AG09319 (cell line): ENCODE data around the gene SGK2.

Experiments used
- DNase-seq: peaks from one replicate; pipeline ENCODE4 v3.0.0-alpha.2; 2010; ENCODE audit warnings: low read depth; ENCODE audit errors: extremely low read depth
- TF ChIP-seq, protein P1 (sequence below): IDR thresholded peaks from 2 replicates; pipeline ENCODE4 v1.5.1; 2011; ENCODE audit warnings: low read depth, mild to moderate bottlenecking, inconsistent platforms, low read length, moderate library complexity

The SGK2 gene

DNA sequence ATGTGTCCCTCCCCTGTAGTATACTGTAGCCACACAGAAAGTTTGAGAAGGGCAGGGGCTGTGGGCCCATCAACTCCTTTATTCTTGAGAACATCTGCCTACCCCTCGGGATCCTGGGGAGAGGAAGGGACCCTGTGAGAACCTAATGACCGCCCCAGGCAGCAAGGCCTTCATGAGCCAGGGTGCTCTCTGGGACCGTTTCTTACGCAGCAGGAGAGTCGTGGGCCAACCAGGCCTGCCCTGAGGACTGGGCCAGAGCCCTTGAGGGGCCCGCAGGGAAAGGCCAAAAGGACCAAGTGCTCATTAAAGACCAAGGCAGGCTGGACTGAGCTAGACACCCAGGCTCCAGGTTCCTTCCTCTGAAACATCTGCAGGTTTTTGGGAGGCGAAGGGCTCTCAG, 5.2 kb downstream of the SGK2 start:
- no peak for DNase-seq
- TF ChIP-seq, protein P1, sequence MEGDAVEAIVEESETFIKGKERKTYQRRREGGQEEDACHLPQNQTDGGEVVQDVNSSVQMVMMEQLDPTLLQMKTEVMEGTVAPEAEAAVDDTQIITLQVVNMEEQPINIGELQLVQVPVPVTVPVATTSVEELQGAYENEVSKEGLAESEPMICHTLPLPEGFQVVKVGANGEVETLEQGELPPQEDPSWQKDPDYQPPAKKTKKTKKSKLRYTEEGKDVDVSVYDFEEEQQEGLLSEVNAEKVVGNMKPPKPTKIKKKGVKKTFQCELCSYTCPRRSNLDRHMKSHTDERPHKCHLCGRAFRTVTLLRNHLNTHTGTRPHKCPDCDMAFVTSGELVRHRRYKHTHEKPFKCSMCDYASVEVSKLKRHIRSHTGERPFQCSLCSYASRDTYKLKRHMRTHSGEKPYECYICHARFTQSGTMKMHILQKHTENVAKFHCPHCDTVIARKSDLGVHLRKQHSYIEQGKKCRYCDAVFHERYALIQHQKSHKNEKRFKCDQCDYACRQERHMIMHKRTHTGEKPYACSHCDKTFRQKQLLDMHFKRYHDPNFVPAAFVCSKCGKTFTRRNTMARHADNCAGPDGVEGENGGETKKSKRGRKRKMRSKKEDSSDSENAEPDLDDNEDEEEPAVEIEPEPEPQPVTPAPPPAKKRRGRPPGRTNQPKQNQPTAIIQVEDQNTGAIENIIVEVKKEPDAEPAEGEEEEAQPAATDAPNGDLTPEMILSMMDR, result no peak

DNA sequence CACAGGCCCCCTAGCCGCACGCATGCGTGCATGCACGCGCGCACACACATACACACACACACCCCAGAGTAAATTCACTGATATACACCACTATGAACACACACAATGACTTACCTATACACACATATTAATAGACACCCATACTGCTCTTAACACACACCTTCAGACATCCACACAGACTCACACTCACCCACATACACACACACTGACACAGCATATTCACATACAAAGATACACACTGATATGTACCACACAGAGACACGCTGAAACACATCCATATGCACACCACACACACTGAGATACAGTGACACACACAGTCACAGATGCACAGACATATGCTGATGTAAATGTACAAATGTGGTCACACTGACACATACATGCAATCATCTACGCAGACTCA, 5.6 kb downstream of the SGK2 start:
- TF ChIP-seq, protein P1, result no peak
- no peak for DNase-seq

DNA sequence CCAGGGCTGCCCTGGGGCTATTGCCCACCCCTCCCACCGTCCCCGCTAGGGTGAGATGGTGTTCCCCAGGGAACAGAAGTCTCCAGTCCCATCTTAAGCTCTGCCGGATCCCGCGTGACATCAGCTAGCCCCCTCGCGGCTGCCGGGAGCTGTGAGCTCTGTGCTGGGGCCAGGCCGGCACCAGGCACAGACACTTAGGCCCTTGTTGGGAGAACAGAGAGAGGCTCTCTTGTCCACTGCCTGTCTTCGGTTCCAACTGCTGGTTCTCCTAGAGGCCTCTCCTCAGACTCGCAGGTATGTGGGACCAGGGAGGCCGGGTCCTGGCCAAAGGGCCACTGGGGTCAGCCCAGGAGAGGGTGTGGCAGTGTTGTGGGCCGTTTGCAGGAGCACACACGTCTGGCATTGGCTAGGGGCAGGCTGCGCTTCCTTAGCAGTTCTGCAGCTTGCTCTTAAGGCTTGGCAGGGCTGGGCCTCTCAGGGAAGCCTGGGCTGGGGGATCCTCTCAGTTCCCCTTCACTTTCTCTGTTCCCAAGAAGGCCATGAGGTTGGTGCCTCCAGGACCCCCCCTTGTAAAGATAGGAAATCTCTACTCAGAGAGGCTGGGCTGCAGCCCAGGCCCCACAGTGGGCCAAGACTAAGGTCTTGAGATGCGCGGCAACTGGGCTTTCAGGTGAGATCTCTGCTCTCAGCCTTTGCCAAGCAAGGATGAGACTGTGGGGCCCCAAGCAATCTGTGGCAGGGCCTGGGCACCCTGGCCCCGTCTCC, 6.3 kb downstream of the SGK2 start:
- DNase-seq, result no peak
- TF ChIP-seq, protein P1, result no peak

DNA sequence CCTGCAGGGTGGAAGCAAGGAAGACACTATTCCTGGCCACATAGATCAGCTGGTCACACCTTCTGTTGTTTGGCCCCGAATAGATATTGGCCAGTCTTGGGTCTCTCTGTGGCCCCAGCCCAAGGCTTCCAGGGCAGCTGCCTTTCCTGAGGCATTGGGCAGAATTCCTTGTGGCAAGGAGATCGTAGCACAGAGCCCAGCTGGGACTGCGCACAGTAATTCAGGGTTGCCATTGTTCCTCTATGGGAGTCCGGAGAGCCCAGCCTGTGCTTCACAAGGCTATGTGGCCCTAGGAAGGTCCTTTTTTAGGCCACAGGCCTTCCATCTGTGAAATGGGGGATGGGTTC, 6.9 kb downstream of the SGK2 start:
- TF ChIP-seq, protein P1, result no peak
- no peak for DNase-seq

DNA sequence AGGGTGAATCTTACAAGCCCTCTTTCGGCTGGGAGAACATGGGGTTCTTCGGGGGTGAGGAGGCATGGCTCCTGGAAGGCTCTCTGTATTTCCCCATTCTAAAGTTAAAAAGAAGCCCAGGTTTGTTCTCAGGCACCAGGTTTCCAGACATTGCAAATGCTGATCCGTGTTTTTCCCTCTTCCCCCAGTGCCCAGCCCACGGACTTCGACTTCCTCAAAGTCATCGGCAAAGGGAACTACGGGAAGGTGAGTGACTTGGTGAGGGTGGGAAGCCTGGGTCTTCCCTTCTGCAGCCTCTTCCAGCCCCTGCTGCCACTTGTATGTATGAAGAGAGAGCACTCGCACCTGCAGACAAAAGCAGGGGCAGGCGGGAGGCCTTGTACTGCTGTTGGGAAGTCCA, 8.7 kb downstream of the SGK2 start:
- TF ChIP-seq, protein P1, result no peak

DNA sequence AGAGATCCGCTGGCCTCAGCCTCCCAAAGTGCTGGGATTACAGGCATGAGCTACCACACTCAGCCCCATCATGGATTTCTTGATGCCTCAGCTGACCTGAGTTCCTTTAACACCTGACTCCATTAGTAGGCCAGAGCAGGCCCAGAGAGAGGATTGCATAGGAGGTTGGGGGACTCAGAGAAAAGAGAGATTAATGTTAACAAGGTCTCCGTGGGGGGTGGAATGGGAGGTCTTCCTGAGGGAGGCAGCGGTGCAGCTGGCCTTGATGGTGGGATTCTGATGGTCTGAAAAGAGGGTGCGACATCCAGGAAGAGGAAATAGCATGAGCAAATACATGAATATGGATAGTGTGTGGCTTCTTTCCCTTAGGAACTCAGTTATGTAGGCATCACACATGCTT, 9.9 kb downstream of the SGK2 start:
- TF ChIP-seq, protein P1, result no peak
- no peak for DNase-seq

More for the DNA sequence above, 8.7 kb downstream of the SGK2 start:
- no peak for DNase-seq

DNA sequence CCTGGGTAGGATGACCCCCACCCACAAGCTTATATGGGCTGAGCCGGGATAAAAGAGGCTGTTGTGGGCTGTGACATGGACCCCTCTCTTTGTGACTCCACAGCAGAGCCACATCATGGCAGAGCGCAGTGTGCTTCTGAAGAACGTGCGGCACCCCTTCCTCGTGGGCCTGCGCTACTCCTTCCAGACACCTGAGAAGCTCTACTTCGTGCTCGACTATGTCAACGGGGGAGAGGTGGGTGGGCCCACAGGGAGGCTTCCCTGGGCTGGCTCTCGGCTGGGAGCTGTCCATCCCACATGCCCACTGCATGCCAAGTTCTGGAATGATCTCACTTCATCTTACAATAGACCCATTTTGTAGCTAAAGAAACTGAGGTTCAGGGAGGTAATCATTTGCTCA, 10.5 kb downstream of the SGK2 start:
- DNase-seq, result no peak
- TF ChIP-seq, protein P1, result no peak
